ENCODE data around the gene TSPAN3.
A peak's percentile ranks its signal among the peaks of the same experiment; 100 is the strongest.

TSPAN3 gene

GRCh38 chr15:77039848-77040247 is 31.1 kb downstream of the TSPAN3 start:
- ATAC-seq (replicated peaks) = no peak
- H3K27ac Mint-ChIP-seq = no peak overlapping the region
- peaks cover 36% of the 10 kb centered on the region for H3K36me3 Mint-ChIP-seq (ENCODE audit: insufficient read depth)

GRCh38 chr15:77039217-77039533 is 31.7 kb downstream of the TSPAN3 start:
- Mint-ChIP-seq H3K27ac (no peak overlapping the region), H3K36me3 (ENCODE audit: insufficient read depth) (peaks cover 39% of the 10 kb centered on the region)

More at GRCh38 chr15:77039848-77040247, 31.1 kb downstream of the TSPAN3 start:
- Mint-ChIP-seq H3K27me3 (no peaks in the 10 kb centered on the region), H3K9me3 (peaks cover 0 to 2% of the 10 kb centered on the region in 2 donors), H3K4me1 (ENCODE audit: low read depth in 2 of 2) (peaks cover 13 to 22% of the 10 kb centered on the region in 2 donors), H3K4me3 (no peak overlapping the region)
- no peak for DNase-seq

GRCh38 chr15:77038312-77039216 is 32.3 kb downstream of the TSPAN3 start:
- DNase-seq = no peak
- peaks cover 18 to 27% of the 10 kb centered on the region in 2 donors for H3K4me1 Mint-ChIP-seq (ENCODE audit: low read depth in 2 of 2)
- H3K36me3 Mint-ChIP-seq (ENCODE audit: insufficient read depth) = peaks cover 40% of the 10 kb centered on the region
- H3K4me3 Mint-ChIP-seq = no peak overlapping the region
- peaks cover 0 to 2% of the 10 kb centered on the region in 2 donors for H3K9me3 Mint-ChIP-seq
- no peak for ATAC-seq (replicated peaks)
- H3K27me3 Mint-ChIP-seq = no peaks in the 10 kb centered on the region
- peak overlapping the region; percentile 92 to 95 for H3K27ac Mint-ChIP-seq

More at GRCh38 chr15:77039217-77039533, 31.7 kb downstream of the TSPAN3 start:
- Mint-ChIP-seq H3K4me3 (no peak overlapping the region), H3K27me3 (no peaks in the 10 kb centered on the region), H3K9me3 (peaks cover 0 to 2% of the 10 kb centered on the region in 2 donors), H3K4me1 (ENCODE audit: low read depth in 2 of 2) (peaks cover 19 to 26% of the 10 kb centered on the region in 2 donors)
- DNase-seq (no peak), ATAC-seq (replicated peaks) (no peak)

- Mint-ChIP-seq H3K36me3 (ENCODE audit: insufficient read depth) (peaks cover 39% of the 10 kb centered on the region), H3K27me3 (no peaks in the 10 kb centered on the region), H3K4me1 (ENCODE audit: low read depth in 2 of 2) (peaks cover 11 to 20% of the 10 kb centered on the region in 2 donors), H3K9me3 (peaks cover 0 to 2% of the 10 kb centered on the region in 2 donors), H3K27ac (peak overlapping the region; percentile 92 to 95), H3K4me3 (peak overlapping the region; percentile 41 to 46)
- ATAC-seq (replicated peaks) = no peak
- no peak for DNase-seq
Measured at GRCh38 chr15:77037388-77038209, 33.3 kb downstream of the TSPAN3 start.

GRCh38 chr15:77036537-77037387 is 34.1 kb downstream of the TSPAN3 start:
- Mint-ChIP-seq H3K4me3 (peak overlapping the region; percentile 41 to 46), H3K9me3 (peaks cover 0 to 2% of the 10 kb centered on the region in 2 donors), H3K36me3 (ENCODE audit: insufficient read depth) (peaks cover 40% of the 10 kb centered on the region), H3K27me3 (no peaks in the 10 kb centered on the region), H3K4me1 (ENCODE audit: low read depth in 2 of 2) (peaks cover 10 to 19% of the 10 kb centered on the region in 2 donors), H3K27ac (peak overlapping the region; percentile 92 to 95)
- no peak for DNase-seq
- ATAC-seq (replicated peaks) = no peak

GRCh38 chr15:77035999-77036471 is 34.9 kb downstream of the TSPAN3 start:
- DNase-seq (no peak), ATAC-seq (replicated peaks) (no peak)
- Mint-ChIP-seq H3K4me3 (no peak overlapping the region), H3K27ac (peak overlapping the region; percentile 92 to 95), H3K4me1 (ENCODE audit: low read depth in 2 of 2) (peaks cover 6 to 18% of the 10 kb centered on the region in 2 donors), H3K36me3 (ENCODE audit: insufficient read depth) (peaks cover 43% of the 10 kb centered on the region), H3K9me3 (peaks cover 0 to 2% of the 10 kb centered on the region in 2 donors), H3K27me3 (no peaks in the 10 kb centered on the region)

- peaks cover 0 to 2% of the 10 kb centered on the region in 2 donors for H3K9me3 Mint-ChIP-seq
- peaks cover 6 to 18% of the 10 kb centered on the region in 2 donors for H3K4me1 Mint-ChIP-seq (ENCODE audit: low read depth in 2 of 2)
- ATAC-seq (replicated peaks) (no peak), DNase-seq (no peak)
- no peaks in the 10 kb centered on the region for H3K27me3 Mint-ChIP-seq
- no peak overlapping the region for H3K4me3 Mint-ChIP-seq
- peaks cover 41% of the 10 kb centered on the region for H3K36me3 Mint-ChIP-seq (ENCODE audit: insufficient read depth)
- H3K27ac Mint-ChIP-seq = peak overlapping the region in 1 of 2 donors; percentile 92
Measured at GRCh38 chr15:77035584-77035983, 35.3 kb downstream of the TSPAN3 start.

GRCh38 chr15:77034695-77035489 is 36.0 kb downstream of the TSPAN3 start:
- no peak overlapping the region for H3K4me3 Mint-ChIP-seq

GRCh38 chr15:77033729-77034671 is 36.9 kb downstream of the TSPAN3 start:
- Mint-ChIP-seq H3K4me3 (no peak overlapping the region), H3K27ac (peak overlapping the region; percentile 83 to 92), H3K36me3 (ENCODE audit: insufficient read depth) (peaks cover 42% of the 10 kb centered on the region), H3K4me1 (ENCODE audit: low read depth in 2 of 2) (peaks cover 11 to 18% of the 10 kb centered on the region in 2 donors), H3K9me3 (peaks cover 0 to 2% of the 10 kb centered on the region in 2 donors), H3K27me3 (no peaks in the 10 kb centered on the region)
- DNase-seq = no peak
- no peak for ATAC-seq (replicated peaks)

More at GRCh38 chr15:77034695-77035489, 36.0 kb downstream of the TSPAN3 start:
- Mint-ChIP-seq H3K27ac (peak overlapping the region; percentile 83 to 92), H3K36me3 (ENCODE audit: insufficient read depth) (peaks cover 37% of the 10 kb centered on the region), H3K4me1 (ENCODE audit: low read depth in 2 of 2) (peaks cover 11 to 18% of the 10 kb centered on the region in 2 donors), H3K9me3 (peaks cover 0 to 2% of the 10 kb centered on the region in 2 donors), H3K27me3 (no peaks in the 10 kb centered on the region)
- DNase-seq (peak in 2 of 3 experiments; percentile 41 to 44), ATAC-seq (replicated peaks) (peak; percentile 61)

GRCh38 chr15:77033417-77033728 is 37.5 kb downstream of the TSPAN3 start:
- DNase-seq (no peak), ATAC-seq (replicated peaks) (no peak)
- Mint-ChIP-seq H3K4me3 (no peak overlapping the region), H3K27me3 (no peaks in the 10 kb centered on the region), H3K9me3 (peaks cover 0 to 2% of the 10 kb centered on the region in 2 donors), H3K27ac (peak overlapping the region; percentile 72 to 92), H3K36me3 (ENCODE audit: insufficient read depth) (peaks cover 45% of the 10 kb centered on the region), H3K4me1 (ENCODE audit: low read depth in 2 of 2) (peaks cover 11 to 20% of the 10 kb centered on the region in 2 donors)

GRCh38 chr15:77032647-77033416 is 38.1 kb downstream of the TSPAN3 start:
- Mint-ChIP-seq H3K4me1 (ENCODE audit: low read depth in 2 of 2) (peaks cover 11 to 18% of the 10 kb centered on the region in 2 donors), H3K27ac (peak overlapping the region in 1 of 2 donors; percentile 65), H3K27me3 (no peaks in the 10 kb centered on the region), H3K9me3 (peaks cover 0 to 2% of the 10 kb centered on the region in 2 donors), H3K36me3 (ENCODE audit: insufficient read depth) (peaks cover 48% of the 10 kb centered on the region), H3K4me3 (no peak overlapping the region)
- DNase-seq (no peak), ATAC-seq (replicated peaks) (no peak)

Measured in effector memory CD8-positive, alpha-beta T cell (primary cell).